AG09309 (cell line): Measurements from ENCODE around the gene CDC42BPA.

ENCODE experiments used
- DNase-seq: peaks from one replicate; pipeline ENCODE4 v3.0.0-alpha.2; 2010; ENCODE audit warnings: low read depth
- H3K4me3 ChIP-seq: 2 replicates; pipeline ENCODE4 v1.5.1; 2011; ENCODE audit warnings: mild to moderate bottlenecking, low read depth, low read length, moderate library complexity; ENCODE audit not compliant: control insufficient read depth
- TF ChIP-seq, protein P1 (sequence below): IDR thresholded peaks from 2 replicates; pipeline ENCODE4 v1.5.1; 2011; ENCODE audit warnings: mild to moderate bottlenecking, low read depth, low read length, inconsistent platforms; ENCODE audit not compliant: insufficient read depth, control insufficient read depth; ENCODE audit errors: missing control alignments

CDC42BPA gene

GRCh38 chr1:227228201-227228600, 90.1 kb downstream of the CDC42BPA start:
- DNase-seq = no peak
- H3K4me3 ChIP-seq = no peak overlapping the region
- TF ChIP-seq, protein P1, sequence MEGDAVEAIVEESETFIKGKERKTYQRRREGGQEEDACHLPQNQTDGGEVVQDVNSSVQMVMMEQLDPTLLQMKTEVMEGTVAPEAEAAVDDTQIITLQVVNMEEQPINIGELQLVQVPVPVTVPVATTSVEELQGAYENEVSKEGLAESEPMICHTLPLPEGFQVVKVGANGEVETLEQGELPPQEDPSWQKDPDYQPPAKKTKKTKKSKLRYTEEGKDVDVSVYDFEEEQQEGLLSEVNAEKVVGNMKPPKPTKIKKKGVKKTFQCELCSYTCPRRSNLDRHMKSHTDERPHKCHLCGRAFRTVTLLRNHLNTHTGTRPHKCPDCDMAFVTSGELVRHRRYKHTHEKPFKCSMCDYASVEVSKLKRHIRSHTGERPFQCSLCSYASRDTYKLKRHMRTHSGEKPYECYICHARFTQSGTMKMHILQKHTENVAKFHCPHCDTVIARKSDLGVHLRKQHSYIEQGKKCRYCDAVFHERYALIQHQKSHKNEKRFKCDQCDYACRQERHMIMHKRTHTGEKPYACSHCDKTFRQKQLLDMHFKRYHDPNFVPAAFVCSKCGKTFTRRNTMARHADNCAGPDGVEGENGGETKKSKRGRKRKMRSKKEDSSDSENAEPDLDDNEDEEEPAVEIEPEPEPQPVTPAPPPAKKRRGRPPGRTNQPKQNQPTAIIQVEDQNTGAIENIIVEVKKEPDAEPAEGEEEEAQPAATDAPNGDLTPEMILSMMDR = no peak

DNA sequence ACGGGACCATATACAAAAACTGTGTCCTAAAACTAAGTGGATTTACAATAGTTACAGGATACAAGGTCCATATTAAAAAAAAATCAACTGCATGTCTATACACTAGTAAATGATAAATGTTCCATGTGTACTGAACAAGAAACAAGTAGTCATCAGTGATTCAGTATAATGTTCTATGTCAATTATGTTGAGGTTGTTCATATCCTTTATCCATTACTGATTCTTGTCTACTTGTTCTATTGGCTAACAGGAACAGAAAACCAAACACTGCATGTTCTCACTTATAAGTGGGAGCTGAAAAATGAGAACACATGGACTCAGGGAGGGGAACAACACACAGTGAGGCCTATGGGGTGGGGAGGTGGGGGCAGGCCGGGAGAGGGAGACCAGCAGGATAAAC, 90.5 kb downstream of the CDC42BPA start:
- H3K4me3 ChIP-seq = no peak overlapping the region
- DNase-seq = no peak
- TF ChIP-seq, protein P1 = no peak

- DNase-seq = peak; percentile 44
- TF ChIP-seq, protein P1 = no peak
- no peak overlapping the region for H3K4me3 ChIP-seq
Measured at GRCh38 chr1:227225715-227226346, 92.5 kb downstream of the CDC42BPA start.

DNA sequence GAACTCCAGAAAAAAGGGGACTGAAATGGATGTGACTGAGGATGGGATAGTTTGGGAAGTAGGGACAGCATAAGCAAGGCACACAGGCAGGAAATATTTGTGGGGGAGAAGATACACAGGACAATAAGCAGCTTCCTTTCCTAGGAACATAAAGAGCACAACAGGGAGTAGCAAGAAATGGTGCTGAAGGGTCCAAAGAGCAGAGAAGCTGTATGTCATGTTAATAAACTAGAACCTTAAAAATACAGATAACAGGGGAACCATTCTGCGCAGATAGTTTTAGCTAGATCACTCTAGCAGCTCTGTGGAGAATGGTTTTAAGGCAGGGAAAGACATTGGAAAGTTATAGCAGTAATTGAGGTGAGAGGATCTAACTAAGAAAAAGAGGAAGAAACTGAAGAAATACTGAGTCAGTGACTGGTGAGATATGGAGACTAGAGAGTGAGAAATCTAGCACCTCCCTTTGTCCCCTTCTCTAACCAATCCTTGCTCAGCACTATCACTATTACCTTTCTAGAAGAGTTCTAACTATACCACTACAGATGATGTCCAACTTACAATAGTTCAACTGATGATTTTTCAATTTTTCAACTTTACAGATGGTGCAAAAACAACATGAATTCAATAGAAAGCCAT, 95.0 kb downstream of the CDC42BPA start:
- TF ChIP-seq, protein P1 = no peak
- DNase-seq = no peak
- H3K4me3 ChIP-seq = no peak overlapping the region

GRCh38 chr1:227219715-227220292, 98.5 kb downstream of the CDC42BPA start:
- no peak overlapping the region for H3K4me3 ChIP-seq
- DNase-seq = no peak
- TF ChIP-seq, protein P1 = no peak

GRCh38 chr1:227218870-227219573, 99.3 kb downstream of the CDC42BPA start:
- H3K4me3 ChIP-seq = no peak overlapping the region
- TF ChIP-seq, protein P1 = no peak
- DNase-seq = no peak
